ENCODE measurements around the gene BRD8. TPM values are rescaled to one million over a fixed set of nuclear protein-coding genes. Genes with fewer than 3 reads are reported as not detected.

The BRD8 gene
- total and polyA plus RNA-seq, 9 donors = 37.1 to 61.4 (median 44.6) TPM

GRCh38 chr5:138192826-138193225 lies 14.4 kb upstream of the BRD8 start:
- H3K9me3 ChIP-seq (replicated peaks; ENCODE audit: control insufficient read depth, low read depth, low read length) = no peaks in the 10 kb centered on the region
- H3K4me1 ChIP-seq (ENCODE audit: control insufficient read depth, insufficient read depth, low read length) = no peaks in the 10 kb centered on the region
- no peak overlapping the region for H3K4me3 ChIP-seq (ENCODE audit: low read length)
- H3K27me3 ChIP-seq (ENCODE audit: control insufficient read depth, insufficient read depth, low read length) = no peaks in the 10 kb centered on the region
- H3K36me3 ChIP-seq (ENCODE audit: control insufficient read depth, insufficient read depth, low read length) = peaks cover 49% of the 10 kb centered on the region
- DNase-seq = no peak
- no peak overlapping the region for H3K27ac ChIP-seq (ENCODE audit: low read length)
- 88% methylated on average over 1 of the region's 3 CpGs for WGBS (ENCODE audit: insufficient coverage)

GRCh38 chr5:138188626-138189025 lies 10.2 kb upstream of the BRD8 start:
- Histone ChIP-seq H3K4me1 (ENCODE audit: control insufficient read depth, insufficient read depth, low read length) (no peaks in the 10 kb centered on the region), H3K27ac (ENCODE audit: low read length) (no peak overlapping the region)

GRCh38 chr5:138186002-138186447 lies 7.6 kb upstream of the BRD8 start:
- no peaks in the 10 kb centered on the region for H3K4me1 ChIP-seq (ENCODE audit: control insufficient read depth, insufficient read depth, low read length)
- peaks cover 68% of the 10 kb centered on the region for H3K36me3 ChIP-seq (ENCODE audit: control insufficient read depth, insufficient read depth, low read length)
- WGBS (ENCODE audit: insufficient coverage) = 100% methylated on average over 1 of the region's 2 CpGs
- no peaks in the 10 kb centered on the region for H3K9me3 ChIP-seq (replicated peaks; ENCODE audit: control insufficient read depth, low read depth, low read length)
- no peaks in the 10 kb centered on the region for H3K27me3 ChIP-seq (ENCODE audit: control insufficient read depth, insufficient read depth, low read length)
- no peak overlapping the region for H3K27ac ChIP-seq (ENCODE audit: low read length)
- DNase-seq = no peak
- H3K4me3 ChIP-seq (ENCODE audit: low read length) = no peak overlapping the region

More at GRCh38 chr5:138188626-138189025, 10.2 kb upstream of the BRD8 start:
- Histone ChIP-seq H3K9me3 (replicated peaks; ENCODE audit: control insufficient read depth, low read depth, low read length) (no peaks in the 10 kb centered on the region), H3K36me3 (ENCODE audit: control insufficient read depth, insufficient read depth, low read length) (peaks cover 62% of the 10 kb centered on the region), H3K27me3 (ENCODE audit: control insufficient read depth, insufficient read depth, low read length) (no peaks in the 10 kb centered on the region), H3K4me3 (ENCODE audit: low read length) (no peak overlapping the region)
- WGBS (ENCODE audit: insufficient coverage) = 89% methylated on average over 2 of the region's 3 CpGs
- no peak for DNase-seq

- 92% methylated on average over 6 of the region's 6 CpGs for WGBS (ENCODE audit: insufficient coverage)
- H3K4me1 ChIP-seq (ENCODE audit: control insufficient read depth, insufficient read depth, low read length) = peaks cover 10% of the 10 kb centered on the region
- no peaks in the 10 kb centered on the region for H3K27me3 ChIP-seq (ENCODE audit: control insufficient read depth, insufficient read depth, low read length)
- DNase-seq = no peak
- H3K4me3 ChIP-seq (ENCODE audit: low read length) = no peak overlapping the region
- H3K36me3 ChIP-seq (ENCODE audit: control insufficient read depth, insufficient read depth, low read length) = peaks cover 51% of the 10 kb centered on the region
- H3K27ac ChIP-seq (ENCODE audit: low read length) = no peak overlapping the region
- H3K9me3 ChIP-seq (replicated peaks; ENCODE audit: control insufficient read depth, low read depth, low read length) = no peaks in the 10 kb centered on the region
These were observed 4.4 kb upstream of the BRD8 start for GRCh38 chr5:138182808-138183207.

- H3K27ac ChIP-seq (ENCODE audit: low read length) = no peak overlapping the region
- H3K4me3 ChIP-seq (ENCODE audit: low read length) = no peak overlapping the region
- WGBS (ENCODE audit: insufficient coverage) = 95% methylated on average over 2 of the region's 5 CpGs
- H3K27me3 ChIP-seq (ENCODE audit: control insufficient read depth, insufficient read depth, low read length) = no peaks in the 10 kb centered on the region
- DNase-seq = no peak
- no peaks in the 10 kb centered on the region for H3K9me3 ChIP-seq (replicated peaks; ENCODE audit: control insufficient read depth, low read depth, low read length)
- H3K36me3 ChIP-seq (ENCODE audit: control insufficient read depth, insufficient read depth, low read length) = peaks cover 42% of the 10 kb centered on the region
- peaks cover 13% of the 10 kb centered on the region for H3K4me1 ChIP-seq (ENCODE audit: control insufficient read depth, insufficient read depth, low read length)
These were observed 2.4 kb upstream of the BRD8 start for GRCh38 chr5:138180841-138181240.

GRCh38 chr5:138180183-138180782 lies 1.9 kb upstream of the BRD8 start:
- H3K27ac ChIP-seq (ENCODE audit: low read length) = no peak overlapping the region
- WGBS (ENCODE audit: insufficient coverage) = 100% methylated on average over 1 of the region's 5 CpGs
- peaks cover 42% of the 10 kb centered on the region for H3K36me3 ChIP-seq (ENCODE audit: control insufficient read depth, insufficient read depth, low read length)
- DNase-seq = peak; percentile 64
- peak overlapping the region; percentile 87 for H3K4me3 ChIP-seq (ENCODE audit: low read length)
- no peaks in the 10 kb centered on the region for H3K27me3 ChIP-seq (ENCODE audit: control insufficient read depth, insufficient read depth, low read length)
- H3K9me3 ChIP-seq (replicated peaks; ENCODE audit: control insufficient read depth, low read depth, low read length) = no peaks in the 10 kb centered on the region
- peaks cover 13% of the 10 kb centered on the region for H3K4me1 ChIP-seq (ENCODE audit: control insufficient read depth, insufficient read depth, low read length)

- Histone ChIP-seq H3K27ac (ENCODE audit: low read length) (no peak overlapping the region), H3K4me3 (ENCODE audit: low read length) (peak overlapping the region; percentile 87)
- DNase-seq = peak; percentile 11
These were observed 937 bp upstream of the BRD8 start for GRCh38 chr5:138179277-138179857.

GRCh38 chr5:138177941-138178515 lies 402 bp downstream of the BRD8 start:
- no peaks in the 10 kb centered on the region for H3K27me3 ChIP-seq (ENCODE audit: control insufficient read depth, insufficient read depth, low read length)
- H3K27ac ChIP-seq (ENCODE audit: low read length) = peak overlapping the region; percentile 99
- 0% methylated on average over 15 of the region's 16 CpGs for WGBS (ENCODE audit: insufficient coverage)
- H3K36me3 ChIP-seq (ENCODE audit: control insufficient read depth, insufficient read depth, low read length) = peaks cover 38% of the 10 kb centered on the region
- peak overlapping the region; percentile 87 for H3K4me3 ChIP-seq (ENCODE audit: low read length)
- DNase-seq = peak; percentile 57
- peaks cover 13% of the 10 kb centered on the region for H3K4me1 ChIP-seq (ENCODE audit: control insufficient read depth, insufficient read depth, low read length)
- H3K9me3 ChIP-seq (replicated peaks; ENCODE audit: control insufficient read depth, low read depth, low read length) = no peaks in the 10 kb centered on the region

More at GRCh38 chr5:138179277-138179857, 937 bp upstream of the BRD8 start:
- H3K27me3 ChIP-seq (ENCODE audit: control insufficient read depth, insufficient read depth, low read length) = no peaks in the 10 kb centered on the region
- H3K36me3 ChIP-seq (ENCODE audit: control insufficient read depth, insufficient read depth, low read length) = peaks cover 43% of the 10 kb centered on the region
- H3K4me1 ChIP-seq (ENCODE audit: control insufficient read depth, insufficient read depth, low read length) = peaks cover 13% of the 10 kb centered on the region
- H3K9me3 ChIP-seq (replicated peaks; ENCODE audit: control insufficient read depth, low read depth, low read length) = no peaks in the 10 kb centered on the region
- WGBS (ENCODE audit: insufficient coverage) = 1% methylated on average over 13 of the region's 23 CpGs

- Histone ChIP-seq H3K36me3 (ENCODE audit: control insufficient read depth, insufficient read depth, low read length) (peaks cover 69% of the 10 kb centered on the region), H3K27me3 (ENCODE audit: control insufficient read depth, insufficient read depth, low read length) (no peaks in the 10 kb centered on the region), H3K4me1 (ENCODE audit: control insufficient read depth, insufficient read depth, low read length) (no peaks in the 10 kb centered on the region), H3K9me3 (replicated peaks; ENCODE audit: control insufficient read depth, low read depth, low read length) (no peaks in the 10 kb centered on the region), H3K27ac (ENCODE audit: low read length) (no peak overlapping the region), H3K4me3 (ENCODE audit: low read length) (no peak overlapping the region)
- DNase-seq = peak; percentile 10
These were observed 8.1 kb downstream of the BRD8 start for GRCh38 chr5:138170299-138170698.

- no peak overlapping the region for H3K27ac ChIP-seq (ENCODE audit: low read length)
- WGBS (ENCODE audit: insufficient coverage) = no CpG with 5 or more reads among the region's 5 CpGs
- no peaks in the 10 kb centered on the region for H3K27me3 ChIP-seq (ENCODE audit: control insufficient read depth, insufficient read depth, low read length)
- H3K4me3 ChIP-seq (ENCODE audit: low read length) = no peak overlapping the region
- no peaks in the 10 kb centered on the region for H3K9me3 ChIP-seq (replicated peaks; ENCODE audit: control insufficient read depth, low read depth, low read length)
- no peaks in the 10 kb centered on the region for H3K4me1 ChIP-seq (ENCODE audit: control insufficient read depth, insufficient read depth, low read length)
- peaks cover 72% of the 10 kb centered on the region for H3K36me3 ChIP-seq (ENCODE audit: control insufficient read depth, insufficient read depth, low read length)
- no peak for DNase-seq
These were observed 9.3 kb downstream of the BRD8 start for GRCh38 chr5:138169124-138169523.
